Measurements from ENCODE around the gene VPS37B. TPM values are rescaled to one million over a fixed set of nuclear protein-coding genes. Genes with fewer than 3 reads are reported as not detected.

VPS37B gene
- total RNA-seq, 4 donors from 2014 or later = 3.3 to 21.6 (median 20.2) TPM

DNA sequence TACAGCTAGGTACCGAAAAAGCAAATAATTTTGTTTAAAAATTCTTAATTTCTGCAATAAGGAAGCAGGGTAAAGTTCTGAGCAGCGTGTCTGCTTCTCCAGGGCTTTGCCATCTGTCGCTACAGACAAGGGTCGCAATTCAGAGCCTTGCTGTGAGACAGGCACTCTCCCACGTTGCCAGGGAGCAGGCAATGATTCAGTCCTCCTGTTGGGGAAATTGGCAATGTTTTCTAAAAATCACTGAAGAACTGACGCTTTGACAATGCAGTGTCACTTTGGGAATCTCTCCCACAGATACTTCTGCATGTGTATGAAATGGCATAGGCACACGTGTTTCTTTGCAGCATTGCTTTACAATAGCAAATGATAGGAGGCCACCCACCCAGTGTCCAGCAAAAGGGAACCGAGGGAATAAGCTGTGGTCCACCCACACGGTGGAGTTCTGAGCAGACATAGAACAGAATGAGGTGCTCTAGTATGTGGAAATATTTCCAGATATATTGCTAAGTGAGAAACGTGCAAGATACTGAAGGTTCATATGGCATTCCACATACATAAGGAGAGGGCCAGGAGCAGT is 76.6 kb downstream of the VPS37B start:
- H3K27me3 ChIP-seq = no peaks in the 10 kb centered on the region
- no peak overlapping the region for H3K27ac ChIP-seq
- no peaks in the 10 kb centered on the region for H3K4me1 ChIP-seq
- no peaks in the 10 kb centered on the region for H3K9me3 ChIP-seq
- H3K4me3 ChIP-seq = no peak overlapping the region
- TF ChIP-seq, protein P1, sequence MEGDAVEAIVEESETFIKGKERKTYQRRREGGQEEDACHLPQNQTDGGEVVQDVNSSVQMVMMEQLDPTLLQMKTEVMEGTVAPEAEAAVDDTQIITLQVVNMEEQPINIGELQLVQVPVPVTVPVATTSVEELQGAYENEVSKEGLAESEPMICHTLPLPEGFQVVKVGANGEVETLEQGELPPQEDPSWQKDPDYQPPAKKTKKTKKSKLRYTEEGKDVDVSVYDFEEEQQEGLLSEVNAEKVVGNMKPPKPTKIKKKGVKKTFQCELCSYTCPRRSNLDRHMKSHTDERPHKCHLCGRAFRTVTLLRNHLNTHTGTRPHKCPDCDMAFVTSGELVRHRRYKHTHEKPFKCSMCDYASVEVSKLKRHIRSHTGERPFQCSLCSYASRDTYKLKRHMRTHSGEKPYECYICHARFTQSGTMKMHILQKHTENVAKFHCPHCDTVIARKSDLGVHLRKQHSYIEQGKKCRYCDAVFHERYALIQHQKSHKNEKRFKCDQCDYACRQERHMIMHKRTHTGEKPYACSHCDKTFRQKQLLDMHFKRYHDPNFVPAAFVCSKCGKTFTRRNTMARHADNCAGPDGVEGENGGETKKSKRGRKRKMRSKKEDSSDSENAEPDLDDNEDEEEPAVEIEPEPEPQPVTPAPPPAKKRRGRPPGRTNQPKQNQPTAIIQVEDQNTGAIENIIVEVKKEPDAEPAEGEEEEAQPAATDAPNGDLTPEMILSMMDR (IDR thresholded peaks at IDR 0.05) = no peak
- TF ChIP-seq POLR2A (IDR thresholded peaks at IDR 0.05) = no peak
- DNase-seq = no peak
- intact Hi-C loops (cut with DNase I; ENCODE audit: low total_unique reads) = no loop called here
- no peaks in the 10 kb centered on the region for H3K36me3 ChIP-seq

Other genes with a start within 250 kb of the VPS37B start
- not detected for gene HCAR2, start 192.8 kb downstream of the VPS37B start, total RNA-seq
- not detected for gene HCAR3, start 179.3 kb downstream of the VPS37B start, total RNA-seq
- 1 to 10 TPM in 1 of 4 donors, under 1 TPM in 1, not detected in 2; 0.18 to 3.3 TPM for gene HCAR1, start 165.3 kb downstream of the VPS37B start, total RNA-seq
- 10 to 100 TPM; 13.1 to 50.0 (median 33.8) TPM for gene DENR, start 143.3 kb downstream of the VPS37B start, total RNA-seq
- 1 to 10 TPM in 2 of 4 donors, under 1 TPM in 2; 0.26 to 2.4 (median 1.1) TPM for gene CCDC62, start 121.6 kb downstream of the VPS37B start, total RNA-seq
- gene HIP1R, start 60.7 kb downstream of the VPS37B start, total RNA-seq = 10 to 100 TPM in 3 of 4 donors, 1 to 10 TPM in 1; 2.9 to 31.3 (median 25.8) TPM
- gene ABCB9, start 70.3 kb upstream of the VPS37B start, total RNA-seq = 1 to 10 TPM; 2.0 to 8.6 (median 6.1) TPM
- 100 to 1,000 TPM in 1 of 4 donors, 10 to 100 TPM in 3; 13.3 to 133 (median 16.8) TPM for gene OGFOD2, start 79.1 kb upstream of the VPS37B start, total RNA-seq
- 100 to 1,000 TPM in 3 of 4 donors, 10 to 100 TPM in 1; 85.9 to 314 (median 207) TPM for gene ARL6IP4, start 84.6 kb upstream of the VPS37B start, total RNA-seq

Measured in uterus (tissue), 4 donors.